ENCODE results near the gene MYF6.
A peak's percentile ranks its signal among the peaks of the same experiment; 100 is the strongest.

The MYF6 gene

GRCh38 chr12:80707830-80708258 lies 410 bp downstream of the MYF6 start:
- DNase-seq (ENCODE audit: low read depth) = no peak

- no peak for DNase-seq (ENCODE audit: low read depth)
These were observed 983 bp downstream of the MYF6 start for GRCh38 chr12:80708259-80708974.

GRCh38 chr12:80708975-80709328 lies 1.5 kb downstream of the MYF6 start:
- no peak for DNase-seq (ENCODE audit: low read depth)

GRCh38 chr12:80709811-80710726 lies 2.6 kb downstream of the MYF6 start:
- DNase-seq (ENCODE audit: low read depth) = no peak

GRCh38 chr12:80710727-80711449 lies 3.5 kb downstream of the MYF6 start:
- DNase-seq (ENCODE audit: low read depth) = no peak

- no peak for DNase-seq (ENCODE audit: low read depth)
These were observed 4.4 kb downstream of the MYF6 start for GRCh38 chr12:80711866-80712265.

GRCh38 chr12:80712866-80713265 lies 5.4 kb downstream of the MYF6 start:
- DNase-seq (ENCODE audit: low read depth) = no peak

- DNase-seq (ENCODE audit: low read depth) = no peak
These were observed 6.0 kb downstream of the MYF6 start for GRCh38 chr12:80713419-80713818.

GRCh38 chr12:80714055-80714454 lies 6.6 kb downstream of the MYF6 start:
- peak; percentile 7 for DNase-seq (ENCODE audit: low read depth)

- DNase-seq (ENCODE audit: low read depth) = no peak
These were observed 7.4 kb downstream of the MYF6 start for GRCh38 chr12:80714846-80715245.

- DNase-seq (ENCODE audit: low read depth) = no peak
These were observed 8.3 kb downstream of the MYF6 start for GRCh38 chr12:80715713-80716249.

GRCh38 chr12:80716696-80717469 lies 9.4 kb downstream of the MYF6 start, which contains the start of gene MYF5:
MYF5 (plus strand) TSS chr12:80716912; CDS start chr12:80717064, 152 bp downstream.
- no peak for DNase-seq (ENCODE audit: low read depth)

GRCh38 chr12:80717856-80718255 lies 10.4 kb downstream of the MYF6 start:
- DNase-seq (ENCODE audit: low read depth) = no peak

GRCh38 chr12:80720516-80720915 lies 13.1 kb downstream of the MYF6 start:
- no peak for DNase-seq (ENCODE audit: low read depth)

- DNase-seq (ENCODE audit: low read depth) = no peak
These were observed 13.9 kb downstream of the MYF6 start for GRCh38 chr12:80721326-80721725.

- DNase-seq (ENCODE audit: low read depth) = no peak
These were observed 38.5 kb downstream of the MYF6 start for GRCh38 chr12:80745851-80746505.

GRCh38 chr12:80747800-80748199 lies 40.4 kb downstream of the MYF6 start:
- no peak for DNase-seq (ENCODE audit: low read depth)

GRCh38 chr12:80749456-80749855 lies 42.0 kb downstream of the MYF6 start:
- no peak for DNase-seq (ENCODE audit: low read depth)

GRCh38 chr12:80752464-80752863 lies 45.0 kb downstream of the MYF6 start:
- peak; percentile 27 for DNase-seq (ENCODE audit: low read depth)

- no peak for DNase-seq (ENCODE audit: low read depth)
These were observed 46.8 kb downstream of the MYF6 start for GRCh38 chr12:80754274-80754673.

- peak; percentile 67 for DNase-seq (ENCODE audit: low read depth)
These were observed 49.4 kb downstream of the MYF6 start for GRCh38 chr12:80756875-80757274.

Data from EH (cell line).